ENCODE results near the gene USP47.

Gene USP47

DNA sequence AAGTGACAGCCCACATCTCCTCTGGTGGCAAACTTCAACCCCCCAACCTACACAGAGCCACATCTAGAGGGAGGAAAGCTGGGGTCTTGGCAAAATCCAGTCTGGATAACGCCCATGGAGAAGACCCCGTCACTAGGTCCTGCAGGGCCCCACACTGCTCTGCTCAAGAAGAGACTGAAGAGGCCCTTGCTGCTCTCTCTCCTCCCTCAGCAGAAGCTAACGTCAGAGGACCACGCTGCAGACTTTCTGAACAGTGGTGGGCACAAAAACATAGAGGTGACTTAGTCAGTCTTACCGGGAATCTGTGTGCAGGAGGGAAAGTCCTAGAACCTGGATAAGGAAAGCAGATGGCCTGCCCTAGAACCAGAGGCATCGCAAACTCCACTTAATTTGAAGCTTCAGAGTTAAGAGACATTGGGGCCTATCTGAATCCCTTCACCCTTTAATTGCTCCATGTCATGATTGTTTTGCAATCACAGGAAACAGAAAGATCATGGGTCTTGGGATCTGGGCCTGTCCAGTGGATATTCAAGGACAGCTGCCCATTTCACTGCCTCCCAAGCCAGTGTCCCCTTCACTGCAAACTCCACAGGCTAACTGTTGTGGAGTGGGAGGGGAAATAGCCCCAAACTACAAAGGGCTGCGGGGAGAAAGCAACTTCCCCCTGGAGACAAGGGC lies 164.9 kb downstream of the USP47 start:
- DNase-seq, result no peak

DNA sequence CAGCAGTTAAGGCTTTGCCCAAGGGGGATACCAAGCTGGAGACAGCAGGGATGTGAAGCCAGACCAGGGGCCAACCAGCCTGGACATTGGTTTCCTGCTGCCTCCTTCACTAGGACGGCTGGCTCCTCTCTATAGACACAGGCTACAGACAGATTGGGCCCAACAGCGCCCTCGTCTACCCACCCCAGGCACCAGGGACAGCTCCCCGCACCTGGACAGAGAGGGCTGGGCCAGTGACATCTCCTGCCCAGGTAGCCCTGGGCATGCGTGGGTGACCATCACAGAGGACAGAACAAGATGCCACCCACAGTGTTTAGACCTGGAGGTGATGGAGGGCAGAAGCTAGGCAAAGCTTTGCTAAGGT lies 165.4 kb downstream of the USP47 start:
- no peak for DNase-seq

GRCh38 chr11:12007769-12008737 lies 166.3 kb downstream of the USP47 start, which contains the start of gene DKK3:
TSS of gene DKK3 (minus strand) at chr11:12008626. CDS start at chr11:12008582, 44 bp downstream.
- no peak for DNase-seq

All from NCI-H345 (cell line).